Stomach (tissue), 19 donors: Measurements from ENCODE around the gene MTF2. TPM values are rescaled to one million over a fixed set of nuclear protein-coding genes. Genes with fewer than 3 reads are reported as not detected.
A peak's percentile ranks its signal among the peaks of the same experiment; 100 is the strongest.
"Not testable (repeated sequence)": the region's sequence is repeated elsewhere in the genome, so short reads cannot be mapped to it uniquely, and the experiment has no call there.

Experiments used
- DNase-seq, 2 donors: peaks; one replicate each; pipeline versions ENCODE4 v3.0.0 to v3.0.0-alpha.2; 2013 to 2019
- H3K27ac ChIP-seq, 5 donors: fragments of 200-600 bp in 4 of 5; sonication (generic) in 4 of 5; one replicate each; pipeline ENCODE4 v1.5.1; 2013 to 2019; ENCODE audit warnings: mild to moderate bottlenecking in 1 of 5, moderate library complexity in 1 of 5
- H3K27me3 ChIP-seq, 3 donors: fragments of 200-600 bp; sonication (generic); one replicate each; pipeline ENCODE4 v1.5.1; 2017 to 2019; ENCODE audit warnings: mixed run types in 1 of 3
- H3K36me3 ChIP-seq, 4 donors: fragments of 200-600 bp; sonication (generic); 1 replicate in 3 of 4; 2 replicates in 1 of 4; pipeline ENCODE4 v1.5.1; 2016 to 2019
- H3K4me1 ChIP-seq, 4 donors: fragments of 200-600 bp; sonication (generic); one replicate each; pipeline ENCODE4 v1.5.1; 2016 to 2019
- H3K4me3 ChIP-seq, 4 donors: fragments of 200-600 bp; sonication (generic) in 3 of 4; one replicate each; pipeline ENCODE4 v1.5.1; 2016 to 2019; ENCODE audit warnings: mild to moderate bottlenecking in 1 of 4
- H3K9me3 ChIP-seq, 4 donors: fragments of 200-600 bp; sonication (generic); one replicate each; pipeline ENCODE4 v1.5.1; 2016 to 2019
- CTCF ChIP-seq, 7 experiments: fragments of 450-650 bp in 4 of 7; fragments of 200-600 bp in 3 of 7; sonication (generic) in 3 of 7; IDR thresholded peaks; one replicate each; pipeline ENCODE4 v1.5.1; 2016 to 2019; ENCODE audit warnings: antibody characterized with exemption in 7 of 7, control low read depth in 2 of 7, mild to moderate bottlenecking in 1 of 7
- EP300 ChIP-seq: sonication (generic); formaldehyde crosslinking; IDR thresholded peaks from one replicate; pipeline ENCODE4 v1.6.1; 2017; ENCODE audit warnings: antibody characterized with exemption
- POLR2A ChIP-seq, 4 donors: fragments of 450-650 bp; IDR thresholded peaks; one replicate each; pipeline ENCODE4 v1.6.1; 2016; ENCODE audit warnings: antibody characterized with exemption in 4 of 4, control low read depth in 2 of 4, mild to moderate bottlenecking in 1 of 4, moderate library complexity in 1 of 4
- POLR2AphosphoS5 ChIP-seq, 3 donors: sonication (generic); formaldehyde crosslinking; IDR thresholded peaks; one replicate each; pipeline ENCODE4 v1.6.1; 2016; ENCODE audit warnings: antibody characterized with exemption in 3 of 3
- WGBS, 5 donors: extraction: QIAGEN DNeasy Blood & Tissue Kit in 3 of 5; methylation state at CpG; one replicate each; pipeline versions ENCODE4 v1.1.5 to v1.1.7; 2013 to 2018; 5-methylcytosine and 5-hydroxymethylcytosine counted together
- intact Hi-C: fragments of 100-400 bp; cut with DNase I; formaldehyde crosslinking; loops from one replicate; pipeline ENCODE4 v1.15.1; 2023; ENCODE audit warnings: low total_unique reads
- long read RNA-seq, 10 donors: transcript quantifications; one replicate each; lab custom pipeline, GENCODE V29; 2026
- polyA plus RNA-seq, 3 donors: library from polyadenylated mRNA; stranded (reverse); fragments of 200-250 nt; gene quantifications; one replicate each; pipeline ENCODE4 v1.2.3, GENCODE V29; 2013
- total RNA-seq, 5 donors: library from RNA; depleted of rRNA; stranded (reverse); fragments of >200 nt; gene quantifications; one replicate each; pipeline versions ENCODE4 v1.1.0 to v1.2.3, GENCODE V29; 2014 to 2016
- donor health status: healthy with polysubstance abuse.
- donor health status: Bipolar disorder and iron deficiency.
- donor health status: healthy.

The MTF2 gene
- total RNA-seq (10 to 100 TPM in 4 of 5 donors, 1 to 10 TPM in 1; 2.3 to 67.6 (median 20.5) TPM), polyA plus RNA-seq (1 to 10 TPM; 4.9 to 6.8 (median 5.7) TPM)
- long read RNA-seq, donor 1, result 0 reads
- long read RNA-seq, donor 2, result 0 reads
- long read RNA-seq, donor 3, partial matches to known transcripts, result 0 of 1 reads
- long read RNA-seq, donor 3, other reads (novel, unspliced or antisense), result 0 of 1 reads
- long read RNA-seq, donor 4, result 0 reads
- long read RNA-seq, donor 5, full-length matches to known transcripts, result 4 of 4 reads
- long read RNA-seq, donor 5, partial matches to known transcripts, result 0 of 4 reads
- long read RNA-seq, donor 5, other reads (novel, unspliced or antisense), result 0 of 4 reads
- long read RNA-seq, donor 6, result 0 reads
- long read RNA-seq, donor 7, full-length matches to known transcripts, result 1 of 1 reads
- long read RNA-seq, donor 7, partial matches to known transcripts, result 0 of 1 reads
- long read RNA-seq, donor 7, other reads (novel, unspliced or antisense), result 0 of 1 reads
- long read RNA-seq, donor 8, full-length matches to known transcripts, result 6 of 6 reads
- long read RNA-seq, donor 8, partial matches to known transcripts, result 0 of 6 reads
- long read RNA-seq, donor 8, other reads (novel, unspliced or antisense), result 0 of 6 reads
- long read RNA-seq, donor 9, partial matches to known transcripts, result 0 of 1 reads
- long read RNA-seq, donor 9, other reads (novel, unspliced or antisense), result 0 of 1 reads
- long read RNA-seq, donor 10, result 0 reads

GRCh38 chr1:93078986-93079654 lies at the start of gene MTF2:
TSS of gene MTF2 (plus strand) at chr1:93079283. CDS start at chr1:93079527, 244 bp downstream.
- Histone ChIP-seq H3K36me3 (peaks cover 0 to 4% (median 0%) of the 10 kb centered on the region in 4 donors), H3K4me1 (peaks cover 17 to 47% (median 33%) of the 10 kb centered on the region in 4 donors), H3K27ac (peak within 1 kb of the TSS; percentile 85 to 91 (median 89)), H3K27me3 (no peaks in the 10 kb centered on the region), H3K4me3 (peak within 1 kb of the TSS; percentile 83 to 96 (median 90)), H3K9me3 (no peaks in the 10 kb centered on the region)
- WGBS, 5 donors, result 0 to 1% (median 0%) methylated on average over 44 to 49 of the region's 49 CpGs
- DNase-seq, result peak; percentile 96 to 99
- intact Hi-C loops, result no loop called here
- TF ChIP-seq CTCF (IDR thresholded peaks at IDR 0.05) (peak in 1 of 7 experiments; percentile 29), EP300 (no peak), POLR2AphosphoS5 (IDR thresholded peaks at IDR 0.05) (peak; percentile 92 to 99 (median 99)), POLR2A (IDR thresholded peaks at IDR 0.05) (peak in 2 of 4 donors; percentile 57 to 94)

- Histone ChIP-seq H3K4me1 (no peaks in the 10 kb centered on the region), H3K9me3 (no peaks in the 10 kb centered on the region), H3K27ac (no peak overlapping the region), H3K27me3 (peaks cover 0 to 4% (median 0%) of the 10 kb centered on the region in 3 donors), H3K4me3 (no peak overlapping the region), H3K36me3 (no peaks in the 10 kb centered on the region)
- WGBS, 5 donors, result 43 to 59% (median 53%) methylated on average over 3 of the region's 3 CpGs
- intact Hi-C loops, result no loop called here
- TF ChIP-seq POLR2AphosphoS5 (IDR thresholded peaks at IDR 0.05), result no peak
- TF ChIP-seq CTCF (IDR thresholded peaks at IDR 0.05), result no peak
- no peak for TF ChIP-seq POLR2A (IDR thresholded peaks at IDR 0.05)
- DNase-seq, result peak in 1 of 2 donors; percentile 50
These were observed 49.8 kb upstream of the MTF2 start for GRCh38 chr1:93029317-93029716.

GRCh38 chr1:93030191-93030590 lies 48.9 kb upstream of the MTF2 start:
- H3K4me3 ChIP-seq, H3K36me3 ChIP-seq, intact Hi-C loops, H3K9me3 ChIP-seq, H3K27ac ChIP-seq, H3K27me3 ChIP-seq, DNase-seq, H3K4me1 ChIP-seq: not testable (repeated sequence)
- WGBS, 5 donors, result 86 to 92% (median 89%) methylated on average over 4 of the region's 4 CpGs

DNA sequence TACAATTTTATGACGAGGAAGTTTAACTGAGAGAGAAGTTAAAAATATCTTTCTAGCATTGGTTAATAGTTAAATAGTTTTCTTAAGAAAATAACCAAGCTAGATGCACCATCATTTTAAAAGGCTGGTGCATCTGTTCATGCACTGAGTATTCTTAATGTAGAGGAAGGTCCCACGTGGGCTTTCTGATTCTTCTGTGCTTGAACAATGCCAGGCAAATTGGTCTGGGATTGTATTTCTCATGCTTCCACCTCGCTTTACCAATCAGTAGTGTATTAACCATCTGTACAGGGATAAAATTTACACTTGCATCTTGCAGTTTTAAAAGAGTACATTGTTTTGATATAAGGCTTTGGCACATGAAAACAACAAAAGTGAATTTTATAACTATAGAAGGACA lies 47.4 kb upstream of the MTF2 start:
- TF ChIP-seq CTCF (IDR thresholded peaks at IDR 0.05) (no peak), POLR2A (IDR thresholded peaks at IDR 0.05) (no peak), EP300 (no peak), POLR2AphosphoS5 (IDR thresholded peaks at IDR 0.05) (no peak)
- H3K27me3 ChIP-seq, result no peaks in the 10 kb centered on the region
- intact Hi-C loops, result no loop called here
- H3K36me3 ChIP-seq, result no peaks in the 10 kb centered on the region
- H3K27ac ChIP-seq, result no peak overlapping the region
- no peaks in the 10 kb centered on the region for H3K9me3 ChIP-seq
- no peak for DNase-seq
- no peak overlapping the region for H3K4me3 ChIP-seq
- no peaks in the 10 kb centered on the region for H3K4me1 ChIP-seq
- WGBS, 5 donors, result 61 to 79% (median 67%) methylated on average over 3 of the region's 3 CpGs
